ENCODE data around the gene CPNE2. TPM values are rescaled to one million over a fixed set of nuclear protein-coding genes. Genes with fewer than 3 reads are reported as not detected.

CPNE2 gene
- total and polyA plus RNA-seq, 3 donors from 2014 or later: 18.3 to 51.8 (median 25.2) TPM

- no peaks in the 10 kb centered on the region for H3K9me3 ChIP-seq
- no peak overlapping the region for H3K4me3 ChIP-seq
- intact Hi-C loops (cut with DNase I; ENCODE audit: low total_unique reads): no loop called here
- no peak for DNase-seq
- no peak overlapping the region for H3K27ac ChIP-seq
- H3K36me3 ChIP-seq (ENCODE audit: low read depth, missing control alignments): no peaks in the 10 kb centered on the region
- 82% methylated on average over 16 of the region's 16 CpGs for WGBS, 2 donors
- H3K4me1 ChIP-seq: no peaks in the 10 kb centered on the region
- TF ChIP-seq POLR2A (IDR thresholded peaks at IDR 0.05): no peak
- no peak for TF ChIP-seq CTCF (IDR thresholded peaks at IDR 0.05)
- no peaks in the 10 kb centered on the region for H3K27me3 ChIP-seq
Measured at GRCh38 chr16:57102888-57103851, 10.8 kb downstream of the CPNE2 start.

GRCh38 chr16:57104706-57105105, 12.3 kb downstream of the CPNE2 start:
- H3K36me3 ChIP-seq (ENCODE audit: low read depth, missing control alignments): no peaks in the 10 kb centered on the region
- TF ChIP-seq POLR2A (IDR thresholded peaks at IDR 0.05) (no peak), CTCF (IDR thresholded peaks at IDR 0.05) (no peak)
- 77 to 86% methylated on average over 3 of the region's 3 CpGs for WGBS, 2 donors
- H3K4me1 ChIP-seq: no peaks in the 10 kb centered on the region
- H3K27me3 ChIP-seq: no peaks in the 10 kb centered on the region
- intact Hi-C loops (cut with DNase I; ENCODE audit: low total_unique reads): no loop called here
- H3K9me3 ChIP-seq: no peaks in the 10 kb centered on the region
- DNase-seq: no peak
- H3K4me3 ChIP-seq: no peak overlapping the region
- no peak overlapping the region for H3K27ac ChIP-seq

- H3K9me3 ChIP-seq: no peaks in the 10 kb centered on the region
- intact Hi-C loops (cut with DNase I; ENCODE audit: low total_unique reads): no loop called here
- H3K4me3 ChIP-seq: no peak overlapping the region
- H3K4me1 ChIP-seq: no peaks in the 10 kb centered on the region
- no peak overlapping the region for H3K27ac ChIP-seq
- DNase-seq: no peak
- WGBS, 2 donors: 76 to 93% methylated on average over 7 of the region's 7 CpGs
- no peaks in the 10 kb centered on the region for H3K27me3 ChIP-seq
- no peak for TF ChIP-seq CTCF (IDR thresholded peaks at IDR 0.05)
- TF ChIP-seq POLR2A (IDR thresholded peaks at IDR 0.05): no peak
- H3K36me3 ChIP-seq (ENCODE audit: low read depth, missing control alignments): no peaks in the 10 kb centered on the region
Measured at GRCh38 chr16:57105184-57105583, 12.8 kb downstream of the CPNE2 start.

GRCh38 chr16:57106767-57107166, 14.4 kb downstream of the CPNE2 start:
- H3K36me3 ChIP-seq (ENCODE audit: low read depth, missing control alignments): no peaks in the 10 kb centered on the region
- H3K27me3 ChIP-seq: no peaks in the 10 kb centered on the region
- 93 to 94% methylated on average over 2 of the region's 2 CpGs for WGBS, 2 donors
- no peak overlapping the region for H3K4me3 ChIP-seq
- no peaks in the 10 kb centered on the region for H3K9me3 ChIP-seq
- H3K4me1 ChIP-seq: no peaks in the 10 kb centered on the region
- TF ChIP-seq POLR2A (IDR thresholded peaks at IDR 0.05) (no peak), CTCF (IDR thresholded peaks at IDR 0.05) (no peak)
- H3K27ac ChIP-seq: no peak overlapping the region
- intact Hi-C loops (cut with DNase I; ENCODE audit: low total_unique reads): no loop called here
- no peak for DNase-seq

Data from testis (tissue), 3 donors.